NK-92 treated with Interleukin-12 subunit alpha and Interleukin-12 subunit beta, amount 100 ng/mL, for 24 hours (cell line): ENCODE results near the gene PUS1.

Experiments used
- DNase-seq: peaks from one replicate; lab custom pipeline; 2025; lab: John Stamatoyannopoulos, UW

Gene PUS1

DNA sequence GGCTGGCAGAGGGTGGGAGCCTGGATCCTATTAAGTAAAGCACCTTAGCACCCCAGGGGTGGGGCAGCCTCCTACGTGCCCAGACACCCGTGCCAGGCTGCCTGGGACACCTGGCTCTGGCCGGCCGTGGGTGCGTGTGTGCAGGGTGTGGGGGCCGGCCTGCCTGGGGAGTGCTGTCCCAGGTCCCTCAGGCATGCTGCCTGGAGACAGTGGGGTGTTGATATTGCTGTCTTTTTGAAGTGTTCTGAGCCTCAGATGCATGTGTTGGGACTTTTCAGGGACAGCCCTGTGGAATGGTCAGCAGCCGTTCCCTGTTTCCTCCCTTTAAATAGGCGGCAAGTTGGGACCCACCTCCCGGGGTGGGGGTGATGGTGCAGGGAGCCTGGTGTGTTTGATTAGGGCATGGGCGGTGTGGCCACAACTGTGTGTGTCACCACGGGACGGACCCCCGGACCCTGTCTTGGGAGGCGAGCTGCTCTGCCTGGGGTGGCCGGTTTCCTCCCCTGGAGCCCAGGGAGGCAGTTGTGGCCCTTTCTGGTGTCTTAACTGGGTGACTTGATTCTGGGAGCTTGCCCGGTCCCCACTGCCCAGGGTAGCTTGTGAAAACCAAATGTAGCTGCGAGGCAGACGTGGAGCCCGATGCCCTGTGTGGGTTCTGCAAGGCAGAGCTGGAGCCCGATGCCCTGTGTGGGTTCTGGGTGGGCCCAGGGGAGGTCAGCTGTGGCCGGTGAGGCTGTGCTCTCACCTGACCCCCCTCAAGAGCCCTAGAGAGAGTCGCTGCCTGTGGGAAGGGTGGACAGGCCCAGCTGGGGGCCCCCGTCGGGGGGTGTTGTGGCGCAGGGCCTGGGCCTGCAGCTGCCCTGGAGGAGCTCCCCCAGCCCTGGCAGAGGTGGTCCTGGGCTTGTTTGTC, 26.5 kb upstream of the PUS1 start:
- no peak for DNase-seq

- DNase-seq, result no peak
These were observed 25.5 kb upstream of the PUS1 start for GRCh38 chr12:131903270-131904255.

DNA sequence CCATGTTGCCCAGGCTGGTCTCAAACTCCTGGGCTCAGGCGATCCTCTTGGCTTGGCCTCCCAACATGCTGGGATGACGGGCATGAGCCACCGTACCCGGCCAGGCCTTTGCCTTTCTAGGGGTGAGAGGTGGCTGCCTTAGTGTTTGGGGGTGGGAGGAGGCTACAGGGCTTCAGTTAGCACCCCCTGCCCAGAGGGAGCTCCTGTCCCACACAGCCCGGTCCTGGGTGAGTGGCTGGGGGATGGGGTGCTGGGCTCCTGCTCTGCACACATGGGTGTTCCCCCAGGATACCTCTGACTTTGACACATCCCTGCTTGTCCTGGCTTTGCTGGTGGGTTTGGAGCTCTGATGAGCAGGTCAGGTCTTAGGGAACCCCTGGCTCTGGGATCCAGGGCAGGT, 24.7 kb upstream of the PUS1 start:
- no peak for DNase-seq

DNA sequence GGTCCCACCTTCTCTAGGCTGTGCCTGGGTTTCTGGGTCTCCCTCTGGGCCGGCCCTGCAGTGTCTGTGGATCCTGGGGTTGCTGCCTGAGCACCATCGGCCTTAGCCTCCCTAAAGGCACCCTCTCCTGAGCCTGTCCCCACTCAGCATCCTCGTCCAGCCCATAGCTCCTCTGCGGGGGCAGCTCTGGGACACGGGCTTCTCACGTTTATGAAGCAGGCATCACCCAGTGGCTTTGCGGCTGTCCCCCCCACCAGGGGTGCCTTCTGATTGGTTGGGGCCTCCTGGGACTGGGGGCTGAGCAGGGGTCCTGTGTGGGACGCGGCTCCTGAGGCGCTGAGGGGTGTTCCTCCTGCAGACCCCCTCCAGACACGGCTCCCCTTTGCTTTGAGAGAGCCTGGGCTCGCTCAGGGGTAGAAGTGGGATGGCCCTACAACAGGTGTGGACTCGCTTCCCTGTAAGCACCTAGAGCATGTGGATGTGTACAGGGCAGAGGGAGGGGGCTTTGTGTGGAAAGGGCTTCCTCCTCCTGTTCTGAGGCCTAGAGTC, 23.9 kb upstream of the PUS1 start:
- DNase-seq, result no peak

GRCh38 chr12:131905630-131906091, 23.4 kb upstream of the PUS1 start:
- no peak for DNase-seq

GRCh38 chr12:131907379-131908091, 21.5 kb upstream of the PUS1 start:
- DNase-seq, result no peak

DNA sequence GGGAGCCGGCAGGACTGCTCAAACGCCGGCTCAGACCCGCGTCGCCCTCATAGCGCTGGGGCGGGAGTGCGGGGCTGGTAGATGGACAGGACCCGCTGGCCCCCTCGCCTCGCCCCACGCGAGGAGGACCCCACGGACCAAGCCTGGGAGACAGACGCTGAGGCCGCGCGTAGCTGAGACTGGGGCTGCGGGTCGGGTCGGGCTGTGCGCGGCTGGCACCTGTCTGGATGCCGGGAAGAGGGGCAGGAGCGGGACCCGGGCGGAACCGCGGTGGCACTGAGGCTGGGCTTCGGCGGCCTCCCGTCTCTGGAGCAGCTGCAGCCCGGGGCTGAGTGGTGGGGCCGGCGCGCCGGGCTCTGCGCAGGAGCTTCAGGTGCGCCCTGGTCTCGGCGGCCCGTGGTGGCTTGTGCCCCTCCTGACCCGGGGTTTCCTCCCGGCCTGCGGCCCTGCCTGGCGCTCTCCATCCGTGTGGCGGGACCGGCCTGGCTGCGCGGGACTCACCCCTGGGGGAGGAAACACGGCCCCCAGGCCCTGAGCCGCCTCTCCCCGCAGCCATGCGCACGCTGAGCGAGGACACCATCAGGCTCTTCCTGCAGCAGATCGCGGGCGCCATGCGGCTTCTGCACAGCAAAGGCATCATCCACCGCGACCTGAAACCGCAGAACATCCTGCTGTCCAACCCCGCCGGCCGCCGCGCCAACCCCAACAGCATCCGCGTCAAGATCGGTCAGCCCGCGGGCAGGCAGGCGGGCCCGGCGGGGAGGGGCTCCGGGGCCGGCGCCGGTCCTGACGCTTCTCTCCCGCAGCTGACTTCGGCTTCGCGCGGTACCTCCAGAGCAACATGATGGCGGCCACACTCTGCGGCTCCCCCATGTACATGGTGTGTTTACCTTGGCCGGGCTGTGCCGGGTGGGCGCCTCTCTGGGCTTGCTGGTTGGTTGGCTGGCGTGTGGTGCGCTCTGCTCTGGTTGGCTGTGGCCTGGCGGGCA, 20.7 kb upstream of the PUS1 start:
- DNase-seq, result no peak

DNA sequence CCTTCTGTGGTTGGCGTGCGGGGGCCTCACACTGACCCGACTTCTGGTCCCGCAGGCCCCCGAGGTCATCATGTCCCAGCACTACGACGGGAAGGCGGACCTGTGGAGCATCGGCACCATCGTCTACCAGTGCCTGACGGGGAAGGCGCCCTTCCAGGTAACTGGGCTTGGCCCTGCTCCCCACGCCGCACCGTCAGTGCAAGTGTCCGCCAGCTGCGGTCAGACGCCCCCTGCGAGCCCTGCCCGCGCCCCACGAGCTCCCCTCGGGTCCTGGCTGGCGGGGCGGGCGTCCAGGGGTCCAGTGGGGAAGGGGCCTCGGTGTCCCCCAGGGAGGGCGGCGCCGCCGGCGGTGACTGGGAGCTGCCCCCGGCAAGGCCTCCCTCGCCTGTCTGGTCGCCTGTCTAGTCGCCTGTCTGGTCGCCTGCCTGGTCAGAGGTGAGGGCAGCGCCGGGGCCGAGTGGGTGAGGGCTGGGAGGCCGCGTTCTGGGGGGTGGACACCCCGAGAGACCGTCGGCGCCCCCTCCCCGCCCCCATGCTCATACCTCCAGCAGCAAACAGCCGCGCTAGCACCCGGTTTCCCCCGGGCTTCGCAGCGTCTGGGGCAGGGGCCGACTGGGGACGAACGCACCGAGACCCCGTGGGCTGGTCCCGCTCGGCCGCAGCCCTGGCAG, 19.9 kb upstream of the PUS1 start:
- DNase-seq, result no peak

GRCh38 chr12:131909752-131910219, 19.3 kb upstream of the PUS1 start:
- no peak for DNase-seq

DNA sequence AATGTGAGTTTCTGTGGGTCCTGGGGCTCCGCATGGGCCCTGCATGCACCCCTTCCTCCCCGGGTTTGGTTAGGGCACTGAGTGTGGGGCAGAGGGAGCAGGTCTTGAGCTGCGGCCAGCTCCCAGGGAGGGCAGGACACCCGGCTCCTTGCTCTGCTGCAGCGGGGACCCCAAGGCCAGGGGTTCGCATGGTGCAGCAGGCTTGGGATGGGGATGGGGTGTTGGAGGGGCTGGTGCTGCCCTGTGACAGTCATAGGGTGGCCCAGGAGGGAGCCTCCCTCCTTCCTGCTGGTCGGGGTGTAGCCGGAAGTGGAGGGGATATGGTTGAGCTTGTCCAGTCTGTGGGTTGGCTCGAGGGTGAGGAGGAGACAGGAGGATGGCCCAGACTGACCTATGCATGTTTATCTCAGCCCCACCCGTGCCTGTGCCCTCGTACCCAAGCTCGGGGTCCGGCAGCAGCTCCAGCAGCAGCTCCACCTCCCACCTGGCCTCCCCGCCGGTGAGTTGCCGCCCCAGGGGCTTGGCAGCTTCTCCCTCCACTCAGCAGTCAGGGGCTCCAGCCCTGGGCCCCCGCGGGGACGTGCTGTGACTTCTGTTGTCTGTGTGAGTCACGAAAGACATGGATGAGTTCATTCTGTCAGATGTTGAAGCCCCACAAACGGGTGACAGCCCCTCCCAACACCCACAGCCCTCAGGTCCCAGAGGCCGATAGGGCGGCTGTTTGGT, 18.6 kb upstream of the PUS1 start:
- DNase-seq, result no peak

GRCh38 chr12:131911028-131911650, 17.9 kb upstream of the PUS1 start:
- DNase-seq, result no peak

GRCh38 chr12:131911851-131912477, 17.1 kb upstream of the PUS1 start:
- no peak for DNase-seq

DNA sequence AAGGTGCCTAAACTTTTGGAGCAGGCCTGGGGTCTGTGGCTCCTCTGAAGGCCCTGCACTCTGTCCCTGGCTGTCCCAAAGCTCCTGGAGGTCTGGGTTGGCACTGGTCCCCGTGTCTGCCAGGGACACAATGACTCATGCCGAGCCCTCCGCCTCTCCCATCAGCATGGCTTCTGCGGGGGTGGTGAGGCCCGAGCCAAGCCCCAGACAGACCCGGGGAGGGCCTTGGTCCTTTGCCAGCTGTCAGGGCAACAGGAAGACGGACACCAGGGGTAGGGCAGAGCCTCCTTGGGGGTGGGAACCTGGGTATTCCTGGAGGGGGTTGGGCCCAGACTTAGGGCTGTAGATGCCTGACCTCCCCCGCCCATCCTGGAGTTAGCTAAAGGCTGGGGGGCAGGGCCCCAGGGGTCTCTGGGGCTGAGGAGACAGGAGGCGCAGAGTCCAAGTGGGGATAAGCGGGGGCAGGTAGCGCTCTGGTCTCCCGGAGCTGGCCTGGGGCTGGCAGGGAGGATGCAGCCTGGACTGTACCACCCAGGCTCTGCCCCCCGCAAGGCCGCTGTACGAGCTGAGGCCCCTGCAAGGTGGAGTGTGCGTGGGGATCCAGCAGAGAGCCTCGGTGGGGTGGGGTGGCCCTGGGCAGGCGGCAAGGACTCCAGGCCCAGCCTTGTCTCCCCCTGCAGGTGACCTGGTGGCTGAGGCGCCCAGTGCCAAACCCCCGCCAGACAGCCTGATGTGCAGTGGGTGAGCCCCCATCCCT, 16.4 kb upstream of the PUS1 start:
- DNase-seq, result no peak

DNA sequence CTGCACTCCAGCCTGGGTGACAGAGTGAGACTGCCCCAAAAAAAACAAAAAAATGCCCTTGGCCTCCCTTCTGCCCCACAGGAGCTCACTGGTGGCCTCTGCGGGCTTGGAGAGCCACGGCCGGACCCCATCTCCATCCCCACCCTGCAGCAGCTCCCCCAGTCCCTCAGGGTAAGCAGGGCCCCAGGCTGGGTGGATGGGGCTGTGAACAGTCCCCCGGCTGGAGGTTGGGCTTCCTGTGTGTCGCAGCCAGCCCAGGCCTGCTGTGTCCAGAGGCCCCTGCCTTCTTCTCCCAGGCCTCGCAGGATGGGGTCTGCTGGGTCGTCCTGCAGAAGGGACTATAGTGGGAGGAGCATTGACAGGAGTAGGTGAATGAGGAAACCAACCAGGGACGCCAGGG, 15.4 kb upstream of the PUS1 start:
- DNase-seq, result no peak

DNA sequence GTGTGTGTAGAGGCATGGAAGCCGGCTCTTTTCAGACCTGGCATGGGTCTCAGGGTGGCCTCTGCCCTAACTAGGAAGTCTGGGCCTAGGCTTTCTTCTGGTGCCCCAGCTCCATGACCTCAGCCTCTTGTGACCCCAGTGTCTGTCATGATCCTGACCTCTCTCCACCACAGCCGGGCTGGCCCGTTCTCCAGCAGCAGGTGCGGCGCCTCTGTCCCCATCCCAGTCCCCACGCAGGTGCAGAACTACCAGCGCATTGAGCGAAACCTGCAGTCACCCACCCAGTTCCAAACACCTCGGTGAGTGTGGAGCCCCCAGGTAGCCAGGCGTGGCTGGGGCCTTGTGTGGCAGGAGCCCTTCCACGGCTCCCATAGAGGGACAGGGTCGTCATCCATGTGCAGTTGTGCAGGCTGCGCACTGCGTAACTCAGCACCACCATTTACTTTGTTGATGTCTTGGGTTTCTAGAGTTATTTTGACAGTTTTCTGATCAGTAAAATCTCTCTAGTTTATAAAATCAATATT, 14.8 kb upstream of the PUS1 start:
- DNase-seq, result no peak

GRCh38 chr12:131915000-131915689, 13.9 kb upstream of the PUS1 start:
- DNase-seq, result no peak

GRCh38 chr12:131915823-131916222, 13.3 kb upstream of the PUS1 start:
- no peak for DNase-seq
